Astrocyte (in vitro differentiated cells and primary cell): Measurements from ENCODE around the gene THOP1. TPM values are rescaled to one million over a fixed set of nuclear protein-coding genes. Genes with fewer than 3 reads are reported as not detected.

Experiments used
- DNase-seq: peaks from one replicate; pipeline ENCODE4 v3.0.0-alpha.2; 2010; ENCODE audit warnings: low read depth
- FAIRE-seq: peaks from 2 replicates; lab custom pipeline; 2011; peaks lifted over from hg19 to GRCh38; lab: Jason Lieb, UNC
- H2AFZ ChIP-seq: 2 replicates; pipeline ENCODE4 v1.6.0; 2012; ENCODE audit warnings: low read depth, low read length, inconsistent platforms
- H3K27ac ChIP-seq: 2 replicates; pipeline ENCODE4 v1.5.1; 2011; ENCODE audit warnings: low read depth, low read length, inconsistent platforms
- H3K27me3 ChIP-seq: 2 replicates; pipeline ENCODE4 v1.6.0; 2011; ENCODE audit warnings: low read length, inconsistent platforms; ENCODE audit not compliant: insufficient read depth
- H3K36me3 ChIP-seq: 2 replicates; pipeline ENCODE4 v1.5.1; 2011; ENCODE audit warnings: low read length, inconsistent platforms; ENCODE audit not compliant: insufficient read depth
- H3K4me1 ChIP-seq: 2 replicates; pipeline ENCODE4 v1.5.1; 2011; ENCODE audit warnings: low read length, inconsistent platforms; ENCODE audit not compliant: insufficient read depth
- H3K4me2 ChIP-seq: 2 replicates; pipeline ENCODE4 v1.6.0; 2012; ENCODE audit warnings: low read length, inconsistent platforms
- H3K4me3 ChIP-seq: 2 replicates; pipeline ENCODE4 v1.5.1; 2011; ENCODE audit warnings: low read depth, mild to moderate bottlenecking, low read length, inconsistent platforms; ENCODE audit not compliant: insufficient read depth
- H3K79me2 ChIP-seq: 2 replicates; pipeline ENCODE4 v1.6.0; 2012; ENCODE audit warnings: mild to moderate bottlenecking, low read length, inconsistent platforms; ENCODE audit not compliant: insufficient read depth
- H3K9ac ChIP-seq: 2 replicates; pipeline ENCODE4 v1.6.0; 2012; ENCODE audit warnings: mild to moderate bottlenecking, low read length, inconsistent platforms
- H3K9me3 ChIP-seq: 2 replicates; pipeline ENCODE4 v1.5.1; 2012; ENCODE audit warnings: low read depth, mild to moderate bottlenecking, low read length, inconsistent platforms; ENCODE audit not compliant: insufficient read depth
- H4K20me1 ChIP-seq: 2 replicates; pipeline ENCODE4 v1.6.0; 2012; ENCODE audit warnings: low read length, inconsistent platforms; ENCODE audit not compliant: insufficient read depth
- H3K27ac Mint-ChIP-seq: one replicate; pipeline ENCODE4 v1.8.0; 2021; ENCODE audit warnings: mild to moderate bottlenecking, mixed read lengths; ENCODE audit not compliant: unreplicated experiment
- H3K27me3 Mint-ChIP-seq: one replicate; pipeline ENCODE4 v1.8.0; 2021; ENCODE audit warnings: low read depth, mixed read lengths; ENCODE audit not compliant: unreplicated experiment
- H3K36me3 Mint-ChIP-seq: one replicate; pipeline ENCODE4 v1.8.0; 2021; ENCODE audit warnings: low read depth, mixed read lengths; ENCODE audit not compliant: unreplicated experiment
- H3K4me1 Mint-ChIP-seq: one replicate; pipeline ENCODE4 v1.8.0; 2021; ENCODE audit warnings: low read depth, mixed read lengths; ENCODE audit not compliant: unreplicated experiment
- H3K4me3 Mint-ChIP-seq: one replicate; pipeline ENCODE4 v1.8.0; 2021; ENCODE audit warnings: mild to moderate bottlenecking, moderate library complexity, mixed read lengths; ENCODE audit not compliant: unreplicated experiment
- H3K9me3 Mint-ChIP-seq: one replicate; pipeline ENCODE4 v1.8.0; 2021; ENCODE audit warnings: mild to moderate bottlenecking, mixed read lengths; ENCODE audit not compliant: unreplicated experiment
- CTCF ChIP-seq: IDR thresholded peaks from 2 replicates; pipeline ENCODE4 v1.5.1; 2011; ENCODE audit warnings: low read depth, mild to moderate bottlenecking, inconsistent platforms, low read length, moderate library complexity; ENCODE audit not compliant: insufficient read depth
- EZH2 ChIP-seq: IDR thresholded peaks from 2 replicates; pipeline ENCODE4 v1.6.1; 2012; ENCODE audit warnings: mild to moderate bottlenecking, low read length, inconsistent platforms; ENCODE audit not compliant: insufficient read depth
- total RNA-seq: library from RNA; stranded (reverse); gene quantifications from 2 replicates; pipeline ENCODE4 v1.2.1, GENCODE V29; 2021

THOP1 gene
- total RNA-seq, 1 donor from 2014 or later, result 73.4 TPM

DNA sequence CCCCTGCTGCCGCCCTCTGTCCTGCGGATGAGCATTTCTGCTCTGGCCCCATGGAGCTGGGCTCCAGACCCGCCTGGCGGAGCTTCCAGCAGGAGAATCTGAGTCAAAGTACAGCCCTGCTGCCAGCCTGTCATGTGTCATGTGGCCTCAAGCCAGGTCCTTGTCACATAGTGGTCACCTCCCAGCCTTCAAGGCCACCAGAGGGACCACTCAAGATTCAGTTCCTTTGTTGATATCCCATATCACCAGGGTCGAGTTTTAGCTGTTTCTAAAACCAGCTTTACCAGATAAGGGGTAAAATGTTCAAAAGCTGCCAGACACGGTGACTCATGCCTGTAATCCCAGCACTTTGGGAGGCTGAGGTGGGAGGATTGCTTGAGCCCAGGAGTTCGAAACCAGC is 13.4 kb downstream of the THOP1 start:
- Histone ChIP-seq H3K79me2 (peaks cover under 1% of the 10 kb centered on the region), H3K4me3 (no peak overlapping the region), H4K20me1 (peaks cover under 1% of the 10 kb centered on the region), H2AFZ (no peak overlapping the region), H3K36me3 (peaks cover 13% of the 10 kb centered on the region), H3K9ac (no peak overlapping the region), H3K27ac (no peak overlapping the region), H3K9me3 (no peaks in the 10 kb centered on the region), H3K27me3 (no peaks in the 10 kb centered on the region), H3K4me2 (no peak overlapping the region), H3K4me1 (no peaks in the 10 kb centered on the region)
- peaks cover 12% of the 10 kb centered on the region for H3K36me3 Mint-ChIP-seq
- no peaks in the 10 kb centered on the region for H3K4me1 Mint-ChIP-seq
- FAIRE-seq, result no peak
- TF ChIP-seq EZH2 (no peak), CTCF (no peak)
- no peaks in the 10 kb centered on the region for H3K27me3 Mint-ChIP-seq
- DNase-seq, result no peak
- no peak overlapping the region for H3K27ac Mint-ChIP-seq
- no peak overlapping the region for H3K4me3 Mint-ChIP-seq
- H3K9me3 Mint-ChIP-seq, result no peaks in the 10 kb centered on the region

GRCh38 chr19:2799273-2800020 is 14.1 kb downstream of the THOP1 start:
- H4K20me1 ChIP-seq, result no peaks in the 10 kb centered on the region
- peaks cover 14% of the 10 kb centered on the region for H3K36me3 Mint-ChIP-seq
- H3K4me3 ChIP-seq, result no peak overlapping the region
- no peaks in the 10 kb centered on the region for H3K27me3 Mint-ChIP-seq
- no peaks in the 10 kb centered on the region for H3K9me3 Mint-ChIP-seq
- no peak overlapping the region for H3K4me2 ChIP-seq
- H3K27me3 ChIP-seq, result no peaks in the 10 kb centered on the region
- no peaks in the 10 kb centered on the region for H3K9me3 ChIP-seq
- DNase-seq, result no peak
- no peaks in the 10 kb centered on the region for H3K79me2 ChIP-seq
- H3K4me1 Mint-ChIP-seq, result no peaks in the 10 kb centered on the region
- no peak overlapping the region for H3K27ac Mint-ChIP-seq
- no peaks in the 10 kb centered on the region for H3K4me1 ChIP-seq
- H3K36me3 ChIP-seq, result peaks cover 9% of the 10 kb centered on the region
- no peak overlapping the region for H3K4me3 Mint-ChIP-seq
- H3K27ac ChIP-seq, result no peak overlapping the region
- no peak for TF ChIP-seq EZH2
- TF ChIP-seq CTCF, result no peak
- FAIRE-seq, result no peak
- no peak overlapping the region for H2AFZ ChIP-seq
- H3K9ac ChIP-seq, result no peak overlapping the region

DNA sequence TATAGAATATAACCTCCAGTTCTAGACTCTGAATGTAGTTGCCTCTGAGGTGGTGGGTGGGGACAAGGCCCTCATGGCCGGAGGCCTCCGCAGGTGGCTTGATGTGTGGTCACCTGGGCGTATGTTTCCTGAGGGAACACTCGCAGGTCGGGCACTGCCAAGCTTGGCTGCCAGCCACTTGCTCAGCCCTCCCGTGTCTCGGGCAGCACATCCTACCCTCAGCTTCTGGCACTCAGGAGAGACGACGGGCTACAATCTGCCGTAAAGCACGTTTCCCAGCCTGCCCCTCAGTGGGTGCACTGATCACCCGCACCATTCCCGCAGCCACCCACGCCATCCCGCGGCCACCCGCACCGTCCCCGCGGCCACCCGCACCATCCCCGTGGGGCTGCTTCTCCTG is 15.2 kb downstream of the THOP1 start:
- DNase-seq (no peak), FAIRE-seq (no peak)
- no peak for TF ChIP-seq EZH2
- TF ChIP-seq CTCF, result no peak
- Histone ChIP-seq H3K27me3 (no peaks in the 10 kb centered on the region), H3K9ac (no peak overlapping the region), H3K4me3 (no peak overlapping the region), H3K4me1 (no peaks in the 10 kb centered on the region), H2AFZ (no peak overlapping the region), H4K20me1 (no peaks in the 10 kb centered on the region), H3K36me3 (peaks cover 9% of the 10 kb centered on the region), H3K27ac (no peak overlapping the region), H3K4me2 (no peak overlapping the region), H3K9me3 (no peaks in the 10 kb centered on the region), H3K79me2 (no peaks in the 10 kb centered on the region)
- Mint-ChIP-seq H3K27me3 (no peaks in the 10 kb centered on the region), H3K36me3 (peaks cover 16% of the 10 kb centered on the region), H3K4me1 (no peaks in the 10 kb centered on the region), H3K4me3 (no peak overlapping the region), H3K27ac (no peak overlapping the region), H3K9me3 (no peaks in the 10 kb centered on the region)
